WTC11 (cell line): ENCODE data around the gene PLPPR5. TPM values are rescaled to one million over a fixed set of nuclear protein-coding genes. Genes with fewer than 3 reads are reported as not detected.

ENCODE experiments used
- ATAC-seq: fragments of 200-7000 bp; cut with Tn5 transposase; 2 replicates; pipeline ENCODE4 v1.10.0; 2021; ENCODE audit warnings: mild to moderate bottlenecking, moderate library complexity
- CTCF ChIA-PET: fragments of 300-600 bp; sonication (Branson Sonifier 250); formaldehyde crosslinking; loops from one replicate; lab custom pipeline; 2021; ENCODE audit warnings: antibody characterized with exemption; lab: Charles Lee
- POLR2A ChIA-PET: fragments of 350-600 bp; sonication (Branson Sonifier 250); formaldehyde crosslinking; loops from one replicate; lab custom pipeline; 2021; ENCODE audit warnings: antibody characterized with exemption; lab: Charles Lee
- DNase-seq: peaks from one replicate; pipeline ENCODE4 v3.0.0; 2021; ENCODE audit warnings: low spot score
- H3K27ac Mint-ChIP-seq: 2 replicates; pipeline ENCODE4 v1.8.0; 2021; ENCODE audit warnings: mixed read lengths
- H3K27me3 Mint-ChIP-seq: 2 replicates; pipeline ENCODE4 v1.8.0; 2021; ENCODE audit warnings: low read depth, mild to moderate bottlenecking, moderate library complexity, mixed read lengths
- H3K36me3 Mint-ChIP-seq: 2 replicates; pipeline ENCODE4 v1.8.0; 2021; ENCODE audit warnings: mixed read lengths
- H3K4me1 Mint-ChIP-seq: 2 replicates; pipeline ENCODE4 v1.8.0; 2022; ENCODE audit warnings: mixed read lengths
- H3K4me3 Mint-ChIP-seq: 2 replicates; pipeline ENCODE4 v1.8.0; 2021; ENCODE audit warnings: mild to moderate bottlenecking, moderate library complexity, mixed read lengths
- H3K9me3 Mint-ChIP-seq: 2 replicates; pipeline ENCODE4 v1.8.0; 2021; ENCODE audit warnings: mixed read lengths
- AR ChIP-seq: fragments of 250-450 bp; sonication (Bioruptor Pico); IDR thresholded peaks from 2 replicates; pipeline ENCODE4 v1.9.0; 2021; ENCODE audit warnings: mild to moderate bottlenecking
- ETV6 ChIP-seq: sonication (generic); formaldehyde crosslinking; IDR thresholded peaks from 2 replicates; pipeline ENCODE4 v1.8.1; 2022; ENCODE audit warnings: mild to moderate bottlenecking, missing genetic modification reagents
- MAX ChIP-seq: sonication (generic); formaldehyde crosslinking; IDR thresholded peaks from 2 replicates; pipeline ENCODE4 v1.8.0; 2022; ENCODE audit warnings: mild to moderate bottlenecking, missing genetic modification reagents
- NFYB ChIP-seq: sonication (generic); formaldehyde crosslinking; conservative IDR thresholded peaks from 2 replicates; pipeline ENCODE4 v1.8.0; 2022; ENCODE audit warnings: low read depth, missing genetic modification reagents
- NR3C1 ChIP-seq: sonication (generic); formaldehyde crosslinking; conservative IDR thresholded peaks from 2 replicates; pipeline ENCODE4 v1.8.1; 2023; ENCODE audit warnings: low read depth, mild to moderate bottlenecking, missing genetic modification reagents
- OVOL2 ChIP-seq: fragments of 250-450 bp; sonication (Bioruptor Pico); IDR thresholded peaks from 2 replicates; pipeline ENCODE4 v1.9.0; 2021; ENCODE audit warnings: mild to moderate bottlenecking, borderline replicate concordance
- SOX15 ChIP-seq: fragments of 250-450 bp; sonication (Bioruptor Pico); IDR thresholded peaks from 2 replicates; pipeline ENCODE4 v1.9.0; 2021; ENCODE audit warnings: mild to moderate bottlenecking
- SP1 ChIP-seq: sonication (generic); formaldehyde crosslinking; conservative IDR thresholded peaks from 2 replicates; pipeline ENCODE4 v1.8.1; 2022; ENCODE audit warnings: missing genetic modification reagents
- STAT6 ChIP-seq: sonication (generic); formaldehyde crosslinking; conservative IDR thresholded peaks from 2 replicates; pipeline ENCODE4 v1.8.1; 2023; ENCODE audit warnings: mild to moderate bottlenecking, low read depth, missing genetic modification reagents, moderate library complexity
- USF2 ChIP-seq: sonication (generic); formaldehyde crosslinking; IDR thresholded peaks from 2 replicates; pipeline ENCODE4 v1.8.1; 2023; ENCODE audit warnings: mild to moderate bottlenecking, missing genetic modification reagents, moderate library complexity
- ZBTB21 ChIP-seq: sonication (generic); formaldehyde crosslinking; IDR thresholded peaks from 2 replicates; pipeline ENCODE4 v1.8.1; 2023; ENCODE audit warnings: mild to moderate bottlenecking, missing genetic modification reagents, borderline replicate concordance
- ZNF281 ChIP-seq: sonication (generic); formaldehyde crosslinking; IDR thresholded peaks from 2 replicates; pipeline ENCODE4 v1.8.0; 2023; ENCODE audit warnings: mild to moderate bottlenecking, missing genetic modification reagents
- total RNA-seq: library from RNA; stranded (reverse); gene quantifications from 3 replicates; pipeline ENCODE4 v1.2.3, GENCODE V29; 2021
- TF ChIP-seq, protein P1 (sequence below): sonication (generic); formaldehyde crosslinking; conservative IDR thresholded peaks from 2 replicates; pipeline ENCODE4 v1.8.1; 2022; ENCODE audit warnings: mild to moderate bottlenecking, missing genetic modification reagents
- TF ChIP-seq, protein P2 (sequence below): fragments of 250-450 bp; sonication (Bioruptor Pico); IDR thresholded peaks from 2 replicates; pipeline ENCODE4 v1.8.0; 2021; ENCODE audit warnings: mild to moderate bottlenecking
- TF ChIP-seq, protein P3 (sequence below): fragments of 200-600 bp; IDR thresholded peaks from 2 replicates; pipeline ENCODE4 v1.8.0; 2022; ENCODE audit warnings: antibody characterized with exemption

The PLPPR5 gene
- total RNA-seq, 1 experiment from 2014 or later = 1.6 TPM

DNA sequence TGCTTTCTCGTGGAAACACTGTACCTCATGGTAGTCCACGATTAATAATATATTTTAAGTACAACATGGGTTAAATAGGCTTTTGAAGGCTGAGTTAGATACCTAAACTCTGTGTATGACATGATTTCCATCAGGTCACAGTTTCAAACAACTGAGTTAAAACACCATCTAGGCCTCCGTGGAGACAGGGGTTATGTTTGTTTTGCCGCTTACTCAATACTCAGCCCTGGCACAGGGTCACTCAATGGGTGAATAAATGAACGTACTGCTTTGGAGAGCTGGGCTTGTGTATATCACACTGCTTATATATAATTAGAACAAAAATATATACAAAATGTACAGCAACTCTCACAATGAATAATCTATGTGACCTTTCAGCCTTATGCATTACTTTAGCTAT lies 72.5 kb downstream of the PLPPR5 start:
- H3K27me3 Mint-ChIP-seq = no peaks in the 10 kb centered on the region
- H3K27ac Mint-ChIP-seq = no peak overlapping the region
- CTCF ChIA-PET = no interaction called here
- no peak for TF ChIP-seq USF2
- TF ChIP-seq, protein P1, sequence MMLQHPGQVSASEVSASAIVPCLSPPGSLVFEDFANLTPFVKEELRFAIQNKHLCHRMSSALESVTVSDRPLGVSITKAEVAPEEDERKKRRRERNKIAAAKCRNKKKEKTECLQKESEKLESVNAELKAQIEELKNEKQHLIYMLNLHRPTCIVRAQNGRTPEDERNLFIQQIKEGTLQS (CRISPR knock-in tag) = no peak
- no peak for TF ChIP-seq AR
- TF ChIP-seq SP1 (CRISPR knock-in tag) = no peak
- TF ChIP-seq, protein P2, sequence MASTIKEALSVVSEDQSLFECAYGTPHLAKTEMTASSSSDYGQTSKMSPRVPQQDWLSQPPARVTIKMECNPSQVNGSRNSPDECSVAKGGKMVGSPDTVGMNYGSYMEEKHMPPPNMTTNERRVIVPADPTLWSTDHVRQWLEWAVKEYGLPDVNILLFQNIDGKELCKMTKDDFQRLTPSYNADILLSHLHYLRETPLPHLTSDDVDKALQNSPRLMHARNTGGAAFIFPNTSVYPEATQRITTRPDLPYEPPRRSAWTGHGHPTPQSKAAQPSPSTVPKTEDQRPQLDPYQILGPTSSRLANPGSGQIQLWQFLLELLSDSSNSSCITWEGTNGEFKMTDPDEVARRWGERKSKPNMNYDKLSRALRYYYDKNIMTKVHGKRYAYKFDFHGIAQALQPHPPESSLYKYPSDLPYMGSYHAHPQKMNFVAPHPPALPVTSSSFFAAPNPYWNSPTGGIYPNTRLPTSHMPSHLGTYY = no peak
- no peak for TF ChIP-seq ZNF281 (CRISPR knock-in tag)
- TF ChIP-seq NFYB = no peak
- TF ChIP-seq SOX15 = no peak
- TF ChIP-seq ZBTB21 (CRISPR knock-in tag) = no peak
- DNase-seq (no peak), ATAC-seq (no peak)
- H3K4me3 Mint-ChIP-seq = no peak overlapping the region
- peaks cover 15% of the 10 kb centered on the region for H3K4me1 Mint-ChIP-seq
- peaks cover 12% of the 10 kb centered on the region for H3K9me3 Mint-ChIP-seq
- POLR2A ChIA-PET = no interaction called here
- peaks cover 4% of the 10 kb centered on the region for H3K36me3 Mint-ChIP-seq

- H3K4me1 Mint-ChIP-seq = peaks cover 15% of the 10 kb centered on the region
- ChIA-PET CTCF (interaction anchor here (1.2 kb wide), 1 partner anchor 137 kb away, joined by 3 read pairs; no protein-coding TSS in a partner anchor), POLR2A (no interaction called here)
- DNase-seq (no peak), ATAC-seq (peak; percentile 32; the same call in 1 of the 2 replicates)
- H3K4me3 Mint-ChIP-seq = no peak overlapping the region
- TF ChIP-seq NR3C1 = no peak
- TF ChIP-seq, protein P3, sequence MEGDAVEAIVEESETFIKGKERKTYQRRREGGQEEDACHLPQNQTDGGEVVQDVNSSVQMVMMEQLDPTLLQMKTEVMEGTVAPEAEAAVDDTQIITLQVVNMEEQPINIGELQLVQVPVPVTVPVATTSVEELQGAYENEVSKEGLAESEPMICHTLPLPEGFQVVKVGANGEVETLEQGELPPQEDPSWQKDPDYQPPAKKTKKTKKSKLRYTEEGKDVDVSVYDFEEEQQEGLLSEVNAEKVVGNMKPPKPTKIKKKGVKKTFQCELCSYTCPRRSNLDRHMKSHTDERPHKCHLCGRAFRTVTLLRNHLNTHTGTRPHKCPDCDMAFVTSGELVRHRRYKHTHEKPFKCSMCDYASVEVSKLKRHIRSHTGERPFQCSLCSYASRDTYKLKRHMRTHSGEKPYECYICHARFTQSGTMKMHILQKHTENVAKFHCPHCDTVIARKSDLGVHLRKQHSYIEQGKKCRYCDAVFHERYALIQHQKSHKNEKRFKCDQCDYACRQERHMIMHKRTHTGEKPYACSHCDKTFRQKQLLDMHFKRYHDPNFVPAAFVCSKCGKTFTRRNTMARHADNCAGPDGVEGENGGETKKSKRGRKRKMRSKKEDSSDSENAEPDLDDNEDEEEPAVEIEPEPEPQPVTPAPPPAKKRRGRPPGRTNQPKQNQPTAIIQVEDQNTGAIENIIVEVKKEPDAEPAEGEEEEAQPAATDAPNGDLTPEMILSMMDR = no peak
- no peak for TF ChIP-seq OVOL2 (CRISPR knock-in tag)
- no peak for TF ChIP-seq MAX
- TF ChIP-seq ETV6 (CRISPR knock-in tag) = no peak
- no peak for TF ChIP-seq STAT6
- no peak overlapping the region for H3K27ac Mint-ChIP-seq
- no peaks in the 10 kb centered on the region for H3K27me3 Mint-ChIP-seq
- H3K9me3 Mint-ChIP-seq = peaks cover 12% of the 10 kb centered on the region
- H3K36me3 Mint-ChIP-seq = peaks cover 4% of the 10 kb centered on the region
Observed at GRCh38 chr1:98931128-98931835, 73.4 kb downstream of the PLPPR5 start.
